Smooth muscle cell (in vitro differentiated cells): ENCODE results near the gene PLCB1. TPM values are rescaled to one million over a fixed set of nuclear protein-coding genes. Genes with fewer than 3 reads are reported as not detected.

Experiments
- DNase-seq: peaks from one replicate; lab custom pipeline; 2025; ENCODE audit not compliant: unreplicated experiment; lab: John Stamatoyannopoulos, UW
- H2AFZ ChIP-seq: fragments of 200-600 bp; sonication (generic); 2 replicates; pipeline ENCODE4 v1.6.0; 2016; ENCODE audit warnings: antibody characterized with exemption, low read depth, mild to moderate bottlenecking
- H3F3A ChIP-seq: fragments of 200-600 bp; sonication (generic); 2 replicates; pipeline ENCODE4 v1.6.0; 2017; ENCODE audit warnings: antibody characterized with exemption, low read depth
- H3K27ac ChIP-seq: fragments of 200-600 bp; sonication (generic); 2 replicates; pipeline ENCODE4 v1.5.1; 2016; ENCODE audit warnings: low read depth, mild to moderate bottlenecking
- H3K27me3 ChIP-seq: fragments of 200-600 bp; sonication (generic); 2 replicates; pipeline ENCODE4 v1.6.1; 2016; ENCODE audit warnings: low read depth, mild to moderate bottlenecking
- H3K36me3 ChIP-seq: fragments of 200-600 bp; sonication (generic); 2 replicates; pipeline ENCODE4 v1.5.1; 2016; ENCODE audit warnings: low read depth
- H3K4me1 ChIP-seq: fragments of 200-600 bp; sonication (generic); 2 replicates; pipeline ENCODE4 v1.5.1; 2016; ENCODE audit warnings: low read depth
- H3K4me2 ChIP-seq: fragments of 200-600 bp; sonication (generic); 2 replicates; pipeline ENCODE4 v1.6.0; 2016; ENCODE audit warnings: mild to moderate bottlenecking
- H3K4me3 ChIP-seq: fragments of 200-600 bp; sonication (generic); 2 replicates; pipeline ENCODE4 v1.5.1; 2016; ENCODE audit warnings: mild to moderate bottlenecking
- H3K79me2 ChIP-seq: fragments of 200-600 bp; sonication (generic); 2 replicates; pipeline ENCODE4 v1.6.0; 2016; ENCODE audit warnings: low read depth, mild to moderate bottlenecking
- H3K9ac ChIP-seq: fragments of 200-600 bp; sonication (generic); 2 replicates; pipeline ENCODE4 v1.6.0; 2016; ENCODE audit warnings: low read depth
- H3K9me3 ChIP-seq: fragments of 200-600 bp; sonication (generic); replicated peaks from 2 replicates; pipeline ENCODE4 v1.5.1; 2016; ENCODE audit warnings: low read depth
- H4K20me1 ChIP-seq: fragments of 200-600 bp; sonication (generic); 2 replicates; pipeline ENCODE4 v1.6.0; 2016; ENCODE audit warnings: low read depth
- CTCF ChIP-seq: fragments of 200-600 bp; sonication (generic); IDR thresholded peaks from 2 replicates; pipeline ENCODE4 v1.5.1; 2017; ENCODE audit warnings: borderline replicate concordance, mild to moderate bottlenecking, antibody characterized with exemption; ENCODE audit not compliant: insufficient read depth, poor library complexity, severe bottlenecking
- WGBS: methylation state at CpG from one replicate; pipeline ENCODE4 v1.1.7; 2016; ENCODE audit warnings: low lambda C conversion rate; 5-methylcytosine and 5-hydroxymethylcytosine counted together
- polyA plus RNA-seq: library from polyadenylated mRNA; unstranded; fragments of >200 nt; fragmentation: Nextera tagmentation; extraction: Ambion mirVana; gene quantifications from 2 replicates; pipeline ENCODE4 v1.2.1, GENCODE V29; 2016
- total RNA-seq: library from RNA; depleted of rRNA; stranded (reverse); fragments of >200 nt; gene quantifications from 2 replicates; pipeline ENCODE4 v1.2.3, GENCODE V29; 2014

PLCB1 gene
- total and polyA plus RNA-seq, 2 experiments from 2014 or later: 4.7 to 25.3 TPM

GRCh38 chr20:8246716-8247115 is 114.7 kb downstream of the PLCB1 start:
- no peak for DNase-seq
- no peak overlapping the region for H3K27ac ChIP-seq

GRCh38 chr20:8248051-8248450 is 116.0 kb downstream of the PLCB1 start:
- no peak for TF ChIP-seq CTCF
- H4K20me1 ChIP-seq: no peaks in the 10 kb centered on the region
- H3K36me3 ChIP-seq: no peaks in the 10 kb centered on the region
- H3K27ac ChIP-seq: no peak overlapping the region
- no peak for DNase-seq
- no peak overlapping the region for H2AFZ ChIP-seq
- H3K4me3 ChIP-seq: no peak overlapping the region
- no peaks in the 10 kb centered on the region for H3K79me2 ChIP-seq
- no peaks in the 10 kb centered on the region for H3K4me1 ChIP-seq
- no peak overlapping the region for H3K9ac ChIP-seq
- H3K4me2 ChIP-seq: no peak overlapping the region
- no peaks in the 10 kb centered on the region for H3K9me3 ChIP-seq
- H3F3A ChIP-seq: no peaks in the 10 kb centered on the region
- no peaks in the 10 kb centered on the region for H3K27me3 ChIP-seq

More at GRCh38 chr20:8246716-8247115, 114.7 kb downstream of the PLCB1 start:
- Histone ChIP-seq H3K4me2 (no peak overlapping the region), H3K36me3 (no peaks in the 10 kb centered on the region), H3K9ac (no peak overlapping the region), H4K20me1 (no peaks in the 10 kb centered on the region), H3K4me1 (no peaks in the 10 kb centered on the region), H3K4me3 (no peak overlapping the region), H3K27me3 (no peaks in the 10 kb centered on the region), H2AFZ (no peak overlapping the region), H3K9me3 (no peaks in the 10 kb centered on the region), H3F3A (no peaks in the 10 kb centered on the region), H3K79me2 (no peaks in the 10 kb centered on the region)
- WGBS: 52% methylated on average over 1 of the region's 1 CpG
- TF ChIP-seq CTCF: no peak

- Histone ChIP-seq H3F3A (no peaks in the 10 kb centered on the region), H3K9me3 (no peaks in the 10 kb centered on the region), H4K20me1 (no peaks in the 10 kb centered on the region), H3K4me3 (no peak overlapping the region), H3K36me3 (no peaks in the 10 kb centered on the region), H3K4me1 (no peaks in the 10 kb centered on the region), H3K9ac (no peak overlapping the region), H3K27ac (no peak overlapping the region), H3K27me3 (no peaks in the 10 kb centered on the region), H3K4me2 (no peak overlapping the region), H3K79me2 (no peaks in the 10 kb centered on the region), H2AFZ (no peak overlapping the region)
- no peak for DNase-seq
- WGBS: 83% methylated on average over 3 of the region's 3 CpGs
- TF ChIP-seq CTCF: no peak
Measured at GRCh38 chr20:8249634-8250033, 117.6 kb downstream of the PLCB1 start.

GRCh38 chr20:8250539-8251200 is 118.6 kb downstream of the PLCB1 start:
- Histone ChIP-seq H3K36me3 (no peaks in the 10 kb centered on the region), H2AFZ (no peak overlapping the region), H3F3A (no peaks in the 10 kb centered on the region), H3K4me1 (no peaks in the 10 kb centered on the region), H3K9ac (no peak overlapping the region), H3K27me3 (no peaks in the 10 kb centered on the region), H4K20me1 (no peaks in the 10 kb centered on the region), H3K9me3 (no peaks in the 10 kb centered on the region), H3K79me2 (no peaks in the 10 kb centered on the region), H3K4me3 (no peak overlapping the region), H3K4me2 (no peak overlapping the region), H3K27ac (no peak overlapping the region)
- 90% methylated on average over 1 of the region's 1 CpG for WGBS
- DNase-seq: no peak
- no peak for TF ChIP-seq CTCF
